SK-N-SH (cell line): ENCODE data around the gene BLVRA.

Experiments
- CTCF ChIP-seq: fragments of 200-600 bp; sonication (generic); IDR thresholded peaks from 2 replicates; pipeline ENCODE4 v1.6.1; 2017; ENCODE audit warnings: antibody characterized with exemption, mild to moderate bottlenecking, moderate library complexity
- JUND ChIP-seq: IDR thresholded peaks from 2 replicates; pipeline ENCODE4 v1.4.0; 2012
- MEF2A ChIP-seq: IDR thresholded peaks from 2 replicates; pipeline ENCODE4 v1.4.0; 2012; ENCODE audit warnings: low read depth, borderline replicate concordance
- RCOR1 ChIP-seq: fragments of 150-350 bp; IDR thresholded peaks from 2 replicates; pipeline ENCODE4 v1.6.1; 2017; ENCODE audit warnings: antibody characterized with exemption, low read length
- TAF1 ChIP-seq: IDR thresholded peaks from 2 replicates; pipeline ENCODE4 v1.6.1; 2012; ENCODE audit warnings: low read depth, mild to moderate bottlenecking, low read length, moderate library complexity, borderline replicate concordance

DNA sequence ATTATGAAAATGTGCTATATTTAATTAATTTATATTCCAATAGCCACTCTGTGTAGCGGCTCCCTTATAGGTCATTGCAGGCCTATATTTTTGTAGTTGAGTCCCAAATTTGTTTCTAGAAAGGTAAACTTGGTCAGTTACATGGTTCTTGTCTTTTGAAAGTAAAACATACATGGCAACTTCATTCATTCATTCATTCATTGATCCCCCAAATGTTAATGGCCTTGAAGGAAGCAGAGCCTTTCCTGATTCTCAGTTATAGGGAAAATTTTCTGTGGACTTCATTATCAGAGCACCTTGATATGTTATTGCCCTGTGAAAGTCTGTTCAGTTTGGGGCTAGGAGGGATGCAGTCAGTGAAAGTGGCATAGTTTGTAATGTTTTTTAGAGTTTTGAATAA lies 2.9 kb downstream of the BLVRA start:
- TF ChIP-seq CTCF (no peak), MEF2A (no peak), TAF1 (no peak), JUND (no peak), RCOR1 (no peak)
